ENCODE results near the gene SH3RF3. TPM values are rescaled to one million over a fixed set of nuclear protein-coding genes. Genes with fewer than 3 reads are reported as not detected.
A peak's percentile ranks its signal among the peaks of the same experiment; 100 is the strongest.
"Not testable (repeated sequence)": the region's sequence is repeated elsewhere in the genome, so short reads cannot be mapped to it uniquely, and the experiment has no call there.

Gene SH3RF3
- 0.54 TPM for total RNA-seq

DNA sequence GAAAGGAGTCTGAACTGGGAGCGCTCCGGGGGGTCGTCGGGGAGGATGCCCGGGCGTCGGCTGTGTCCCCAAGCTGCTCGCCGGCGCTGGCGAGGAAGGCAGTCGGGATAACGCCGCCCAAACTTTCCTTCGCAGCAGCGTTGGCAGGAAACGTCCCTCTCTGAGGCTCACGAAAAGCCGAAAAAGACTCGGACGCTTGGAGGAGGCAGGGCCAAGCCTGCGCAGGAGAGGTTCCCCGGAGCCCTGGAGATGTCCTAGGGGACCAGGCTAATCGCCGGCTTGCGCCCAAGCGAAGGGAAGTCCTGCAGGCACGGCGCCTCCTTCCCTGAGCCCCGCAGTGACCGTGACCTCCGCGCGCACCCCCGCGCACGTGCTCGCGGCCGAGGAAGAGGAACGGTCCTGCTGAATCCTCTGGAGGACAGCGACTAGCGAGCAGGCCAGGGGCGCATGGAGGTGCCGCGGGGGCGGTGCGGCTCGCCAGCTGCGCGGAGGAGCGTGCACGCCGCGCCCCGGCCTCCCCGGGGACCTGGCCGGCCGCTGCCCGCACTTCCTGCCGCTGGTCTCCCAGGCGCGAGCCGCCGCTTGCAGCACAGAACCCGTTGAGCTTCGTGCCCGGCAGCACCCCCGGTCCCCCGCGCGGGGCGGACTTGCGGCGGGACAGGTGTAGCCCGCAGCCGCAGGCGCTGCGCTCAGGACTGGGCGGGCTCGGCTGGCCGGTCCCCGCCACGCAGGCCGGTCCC, at the start of gene SH3RF3:
Gene SH3RF3, plus strand, starts transcription at position 590 of the 740 bp plus-strand sequence.
- DNase-seq (ENCODE audit: low read depth in 2 of 3, low spot score in 2 of 3), result peak in 2 of 3 donors; percentile 22 to 25

DNA sequence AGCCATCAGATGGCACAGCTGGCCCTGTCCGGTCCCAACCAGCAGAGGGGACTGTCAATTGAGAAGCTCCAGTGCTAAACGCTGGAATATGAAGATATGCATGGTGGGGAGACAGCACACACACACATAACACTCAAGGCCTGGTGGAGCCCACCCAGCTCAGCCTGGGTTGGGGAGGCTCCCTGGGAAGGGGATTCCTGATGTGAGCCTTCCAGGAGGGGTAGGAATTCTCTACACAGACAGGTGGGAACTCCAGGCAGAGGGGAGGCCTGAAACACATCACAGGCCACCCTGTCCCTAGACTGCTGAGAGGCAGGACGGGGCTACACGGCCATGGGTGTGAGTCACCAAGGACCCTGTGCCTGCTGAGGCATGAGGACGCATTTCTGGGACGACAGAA, 49.4 kb upstream of the SH3RF3 start:
- DNase-seq (ENCODE audit: low read depth in 2 of 3, low spot score in 2 of 3), result no peak

DNA sequence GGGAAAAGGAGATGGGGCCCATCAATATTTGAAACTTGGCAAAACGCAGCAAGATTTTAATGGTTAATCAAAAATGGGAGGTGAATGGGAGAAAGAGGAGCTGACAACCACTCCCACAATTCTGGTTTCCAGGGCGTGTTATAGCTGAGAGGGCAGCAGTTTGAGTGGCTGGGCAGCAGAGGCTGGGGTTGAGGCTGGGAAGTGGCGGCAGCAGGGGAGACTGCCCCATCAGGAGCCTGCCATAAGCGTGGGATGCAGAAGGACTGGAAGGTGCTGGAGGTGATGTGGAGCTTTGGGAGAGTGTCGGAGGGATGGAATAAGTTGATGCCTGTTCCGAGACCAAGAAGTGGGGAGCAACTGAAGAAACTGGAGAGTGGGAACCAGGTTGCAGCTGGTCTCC, 48.9 kb upstream of the SH3RF3 start:
- DNase-seq (ENCODE audit: low read depth in 2 of 3, low spot score in 2 of 3), result no peak

DNA sequence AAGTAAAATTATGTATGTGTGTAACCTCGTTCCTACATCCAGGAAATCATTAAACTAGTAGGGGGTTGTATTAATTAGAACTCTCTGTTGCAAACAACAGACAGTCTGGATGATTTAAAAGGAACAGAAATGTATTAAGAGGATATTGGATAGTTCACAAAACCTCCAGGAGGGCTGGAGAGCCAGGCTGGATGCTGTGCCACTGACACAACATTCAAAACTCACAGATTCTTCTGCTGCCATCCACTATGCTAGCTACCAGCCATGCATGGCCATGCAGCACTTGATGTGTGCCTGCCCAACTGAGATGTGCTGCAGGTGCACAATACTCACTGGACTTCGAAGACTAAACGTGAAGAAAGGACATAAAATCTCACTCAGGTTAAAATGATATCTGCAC, 48.2 kb upstream of the SH3RF3 start:
- DNase-seq (ENCODE audit: low read depth in 2 of 3, low spot score in 2 of 3), result no peak

DNA sequence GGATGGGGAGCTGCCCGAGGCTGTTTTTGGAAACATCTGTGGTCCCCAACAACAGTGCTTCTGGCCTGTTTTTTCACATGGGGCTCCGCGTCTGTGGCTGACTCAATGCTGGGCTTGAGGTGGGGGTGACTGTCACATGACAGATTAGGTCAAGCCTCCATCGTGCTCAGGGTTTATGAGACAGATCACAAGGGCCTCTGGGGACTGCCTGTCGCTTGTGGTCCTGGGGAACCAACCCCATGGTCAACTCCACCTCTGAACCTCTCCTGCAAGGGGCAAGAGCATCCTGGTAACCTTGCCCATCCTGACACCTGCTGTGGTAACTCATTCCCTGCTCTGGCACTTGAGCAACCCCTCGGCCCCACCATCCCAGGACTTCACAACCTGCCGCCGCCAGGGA, 47.6 kb upstream of the SH3RF3 start:
- no peak for DNase-seq (ENCODE audit: low read depth in 2 of 3, low spot score in 2 of 3)

DNA sequence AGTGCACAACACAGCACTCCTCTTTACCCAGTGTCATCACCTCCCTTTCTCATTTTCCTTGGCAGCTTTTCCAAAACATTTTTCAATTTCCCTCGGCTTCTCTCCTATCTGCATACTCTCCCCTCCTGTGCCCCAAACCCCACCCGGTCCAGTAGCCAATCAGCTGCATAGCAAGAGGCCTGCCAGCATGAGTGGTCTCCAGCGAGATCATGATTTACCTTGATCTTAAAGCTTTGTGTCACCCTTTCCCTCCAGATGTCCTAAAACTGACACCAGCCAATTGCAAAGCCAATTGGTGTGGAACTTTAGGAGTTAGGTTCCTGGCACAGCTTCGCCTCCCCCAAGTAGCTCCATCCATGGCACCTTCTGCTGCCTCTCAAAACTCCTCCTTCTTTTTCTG, 45.2 kb upstream of the SH3RF3 start:
- no peak for DNase-seq (ENCODE audit: low read depth in 2 of 3, low spot score in 2 of 3)

DNA sequence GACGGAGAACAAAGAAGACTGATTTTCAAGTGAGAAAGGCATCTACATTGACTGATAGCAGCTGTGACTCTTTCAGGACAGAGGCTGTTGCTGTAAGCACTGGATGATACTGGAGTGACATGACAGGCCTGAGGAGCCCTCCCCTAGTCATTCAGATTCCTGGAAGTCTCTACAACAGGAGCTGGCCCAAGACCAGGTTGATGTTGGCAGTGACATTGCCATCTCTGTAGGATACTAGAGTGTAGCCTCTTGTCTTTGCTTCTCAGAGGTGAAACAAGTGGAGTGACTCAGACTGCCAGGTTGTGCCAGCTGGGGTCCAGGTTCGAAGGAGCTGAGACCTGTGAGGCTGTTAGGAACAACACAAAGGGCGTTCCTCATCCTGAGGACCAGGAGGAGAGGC, 44.7 kb upstream of the SH3RF3 start:
- DNase-seq (ENCODE audit: low read depth in 2 of 3, low spot score in 2 of 3), result no peak

DNA sequence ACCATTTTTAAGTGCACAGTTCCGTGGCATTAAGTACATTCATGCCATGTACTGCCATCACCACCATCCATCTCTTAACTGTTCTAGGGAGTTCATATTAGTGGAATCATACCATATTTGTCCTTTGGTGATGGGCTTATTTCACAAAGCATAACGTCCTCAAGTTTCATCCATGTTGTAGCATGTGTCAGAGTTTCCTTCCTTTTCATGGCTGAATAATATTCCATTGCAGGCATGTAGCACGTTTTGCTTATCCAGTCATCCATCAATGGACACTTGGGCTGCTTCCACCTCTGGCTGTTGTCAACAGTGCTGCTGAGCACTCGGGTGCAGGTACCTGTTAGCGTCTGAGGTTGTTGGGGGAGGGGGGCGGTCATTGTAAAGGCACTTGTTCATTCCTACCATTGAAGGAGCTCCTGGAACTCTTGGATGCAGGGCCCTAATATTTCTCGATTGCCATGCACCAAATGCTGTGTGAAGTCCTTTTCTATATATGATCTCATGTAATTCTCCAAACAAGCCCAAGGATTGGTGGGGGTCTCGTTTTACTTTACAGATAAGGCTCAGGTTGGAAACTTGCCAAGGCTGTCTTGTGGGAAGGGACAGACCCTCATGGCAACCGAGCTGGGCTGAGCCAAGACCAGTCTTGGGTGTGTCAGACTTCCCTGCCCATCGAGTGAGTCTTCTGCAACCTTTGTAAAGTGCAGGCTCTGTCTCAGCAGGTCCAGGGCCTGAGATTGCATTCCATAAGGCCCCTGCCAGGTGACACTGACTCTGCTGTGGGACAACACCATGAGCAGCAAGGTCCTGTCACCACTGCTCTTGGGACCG, 42.9 kb upstream of the SH3RF3 start:
- DNase-seq (ENCODE audit: low read depth in 2 of 3, low spot score in 2 of 3), result no peak

DNA sequence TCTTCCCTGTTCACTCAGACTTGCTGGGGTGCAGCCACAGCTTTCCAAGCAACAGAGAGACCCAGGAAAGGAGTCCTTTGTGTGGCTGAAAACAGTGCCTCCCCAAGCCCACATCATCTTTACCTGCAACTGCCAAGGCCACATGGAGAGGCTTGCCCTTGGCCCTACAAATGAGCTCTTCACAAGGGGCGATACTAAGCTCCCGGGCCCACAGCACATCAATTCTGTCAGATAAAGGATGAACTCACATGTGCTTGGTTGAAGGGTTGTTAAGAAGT, 42.3 kb upstream of the SH3RF3 start:
- DNase-seq (ENCODE audit: low read depth in 2 of 3, low spot score in 2 of 3), result no peak

DNA sequence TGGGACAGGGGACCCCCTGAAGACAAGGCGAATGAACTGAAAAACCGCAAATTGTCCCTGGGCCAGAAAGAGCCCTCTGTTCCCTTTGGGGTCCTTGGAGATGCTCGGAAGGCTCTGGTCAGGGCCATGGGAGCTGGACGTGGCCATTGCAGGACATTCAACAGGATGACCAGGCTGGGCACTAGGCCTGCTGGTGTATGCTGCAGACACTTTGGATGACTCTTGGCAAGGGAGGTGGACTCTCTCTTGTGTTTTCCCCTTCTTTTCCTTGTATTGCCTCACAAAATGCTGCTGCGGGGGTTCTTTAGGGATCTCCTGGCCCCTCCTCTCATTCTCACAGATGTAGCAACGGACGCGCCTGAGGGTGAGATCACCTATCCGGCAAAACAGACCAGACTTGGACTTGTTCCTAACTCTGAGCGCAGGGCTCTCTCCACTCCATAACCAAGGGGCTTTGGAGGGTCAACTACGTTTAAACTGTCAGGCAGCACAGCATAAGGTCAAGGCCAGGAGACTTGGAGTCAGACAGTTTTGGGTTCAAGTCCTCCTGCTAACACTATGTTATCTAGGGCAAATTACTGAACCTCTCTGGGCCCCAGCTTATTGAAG, 41.8 kb upstream of the SH3RF3 start:
- DNase-seq (ENCODE audit: low read depth in 2 of 3, low spot score in 2 of 3), result no peak

DNA sequence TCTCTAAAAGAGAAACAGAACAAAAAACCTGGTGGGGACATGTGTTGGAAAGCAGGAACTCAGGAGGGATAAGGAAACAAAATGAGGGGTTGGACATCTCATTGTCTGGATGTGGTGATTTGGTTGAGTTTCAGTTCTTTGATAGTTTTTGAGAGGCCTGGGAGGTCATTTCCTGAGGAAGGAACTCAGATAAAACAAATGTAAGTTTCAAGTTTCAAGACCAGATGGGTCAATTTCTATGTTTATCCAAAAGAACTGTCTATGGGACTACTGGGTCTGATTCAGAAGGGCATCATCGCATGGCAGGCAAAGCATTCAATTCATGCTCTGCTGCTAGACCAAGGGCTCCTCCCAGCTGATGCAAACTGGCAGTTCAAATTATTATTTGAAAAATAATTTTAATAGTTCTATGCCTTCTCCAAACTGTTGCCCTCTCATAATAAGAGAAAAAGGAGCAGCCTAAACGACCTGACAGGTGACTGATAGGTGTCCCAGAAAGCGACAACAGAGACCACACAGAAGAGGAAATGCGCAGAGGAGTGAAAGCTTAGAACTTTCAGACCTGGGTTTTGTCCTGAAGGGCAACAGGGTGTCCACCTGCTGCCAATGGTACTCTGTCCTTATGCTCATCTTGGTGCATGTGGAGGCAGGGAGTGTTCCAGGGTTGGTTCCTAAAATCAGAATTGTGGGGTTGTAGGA, 39.3 kb upstream of the SH3RF3 start:
- DNase-seq (ENCODE audit: low read depth in 2 of 3, low spot score in 2 of 3), result no peak

DNA sequence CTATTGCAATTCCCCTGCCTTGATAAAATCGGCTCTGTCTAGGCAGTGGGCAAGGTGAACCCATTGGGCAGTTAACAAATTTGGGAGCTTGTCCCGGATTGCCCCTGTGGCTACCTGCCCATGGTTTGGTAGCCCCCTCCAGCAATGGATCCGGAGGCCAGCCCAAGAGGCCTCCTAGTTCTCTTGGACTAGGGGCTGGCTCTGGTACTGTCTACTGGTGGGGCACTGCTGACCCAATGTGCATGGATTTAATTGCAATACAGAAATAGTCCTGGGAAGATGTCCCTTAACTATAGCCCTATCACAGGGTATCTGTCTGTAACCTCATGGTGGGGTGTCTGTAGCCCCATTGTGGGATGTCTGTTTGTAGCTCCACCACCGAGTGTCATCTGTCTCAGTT, 37.5 kb upstream of the SH3RF3 start:
- DNase-seq (ENCODE audit: low read depth in 2 of 3, low spot score in 2 of 3), result no peak

DNA sequence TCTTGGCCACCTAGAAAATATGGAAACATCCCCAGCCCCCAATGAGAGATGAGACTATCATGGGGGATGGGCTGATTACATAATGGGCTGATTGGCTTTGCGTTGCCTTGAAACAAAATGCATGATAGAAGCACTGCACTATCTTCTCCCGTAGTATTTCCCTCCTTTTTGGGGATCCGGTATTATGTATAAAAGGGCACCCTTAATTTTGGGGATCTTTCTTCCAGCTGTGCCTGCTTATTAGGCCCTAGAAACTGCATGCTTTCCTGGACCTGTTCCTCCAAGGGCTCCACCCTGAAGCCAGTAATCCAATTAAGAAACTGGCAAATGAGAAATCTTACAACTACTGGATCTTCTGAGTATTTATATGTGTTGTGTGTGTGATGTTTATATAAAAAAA, 34.9 kb upstream of the SH3RF3 start:
- DNase-seq (ENCODE audit: low read depth in 2 of 3, low spot score in 2 of 3), result no peak

DNA sequence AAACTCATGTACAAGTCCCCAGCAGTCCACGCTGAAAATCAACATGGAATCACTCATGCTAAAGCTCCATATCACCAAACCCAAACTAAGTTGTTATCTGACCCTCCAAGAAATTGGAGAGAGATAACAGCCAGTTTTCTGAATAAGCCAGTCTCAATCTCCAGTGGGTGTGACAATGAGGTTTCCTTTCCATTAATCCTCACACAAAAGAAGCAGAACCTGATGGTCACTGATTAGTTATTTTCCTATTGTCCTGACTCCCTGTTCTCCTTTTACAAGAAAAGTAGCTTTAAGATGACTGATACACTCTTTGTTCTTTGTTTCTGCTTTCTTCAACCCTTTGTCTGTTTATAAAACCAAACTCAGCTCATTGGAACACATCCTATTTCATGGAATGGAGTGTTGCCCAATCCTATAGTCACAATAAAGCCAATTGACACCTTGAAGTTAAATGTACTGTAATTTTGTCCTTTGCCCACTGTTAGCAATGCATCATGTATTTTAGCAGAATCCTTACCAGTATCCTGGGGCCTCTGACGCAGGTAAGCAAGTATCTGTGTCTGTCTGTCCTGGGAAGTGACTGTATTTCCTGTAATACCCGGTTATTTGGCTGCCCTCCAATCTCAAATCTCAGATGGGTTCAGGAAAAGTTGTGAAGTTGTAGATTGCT, 30.6 kb upstream of the SH3RF3 start:
- no peak for DNase-seq (ENCODE audit: low read depth in 2 of 3, low spot score in 2 of 3)

DNA sequence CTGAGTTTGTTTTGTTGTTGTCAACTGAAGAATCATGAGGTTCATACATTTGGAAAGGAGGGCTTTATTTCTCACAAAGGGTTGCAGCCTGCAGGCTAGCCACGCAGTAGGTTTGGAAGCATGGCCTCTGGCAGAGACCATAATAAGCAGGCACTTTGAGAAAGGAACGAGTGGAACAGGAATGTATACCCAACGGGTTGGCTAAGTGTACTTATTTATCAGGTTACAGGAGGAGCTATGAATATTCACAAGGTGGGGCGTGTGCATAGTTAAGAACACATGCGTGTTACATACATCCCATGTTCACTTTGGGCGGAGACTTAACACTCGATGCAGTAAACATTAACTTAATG, 30.1 kb upstream of the SH3RF3 start:
- DNase-seq (ENCODE audit: low read depth in 2 of 3, low spot score in 2 of 3), result no peak

DNA sequence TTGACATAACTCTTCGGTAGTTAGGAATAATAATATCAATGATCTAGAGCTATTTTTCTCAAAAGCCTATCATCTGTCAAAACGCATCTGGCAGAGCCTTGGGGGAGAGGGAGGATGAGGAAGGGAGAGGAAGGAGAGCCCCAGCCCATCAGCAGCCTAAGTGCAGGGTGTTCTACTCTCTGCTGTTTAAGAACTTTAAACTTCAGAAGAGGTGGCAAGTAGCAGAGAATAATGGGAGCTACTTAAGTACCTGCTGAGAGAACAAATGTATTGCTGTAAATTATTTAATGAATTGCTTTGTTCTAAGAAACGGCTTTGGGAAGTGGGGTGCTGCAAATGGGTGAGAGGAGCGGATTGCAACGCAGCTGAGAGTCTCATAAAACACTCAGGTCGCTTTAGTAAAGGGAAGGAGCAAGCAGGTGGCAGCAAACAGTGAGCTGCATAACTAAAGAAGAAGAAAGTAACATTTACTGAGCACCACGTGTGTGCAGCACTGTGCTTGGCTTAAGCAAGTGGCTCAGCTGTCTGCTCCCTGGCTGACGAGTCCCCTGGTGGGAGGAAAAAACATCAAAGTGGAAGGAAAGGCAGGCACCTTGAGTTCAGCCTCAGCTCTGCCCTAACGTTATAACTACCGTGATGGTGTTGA, 26.3 kb upstream of the SH3RF3 start:
- DNase-seq (ENCODE audit: low read depth in 2 of 3, low spot score in 2 of 3), result no peak

DNA sequence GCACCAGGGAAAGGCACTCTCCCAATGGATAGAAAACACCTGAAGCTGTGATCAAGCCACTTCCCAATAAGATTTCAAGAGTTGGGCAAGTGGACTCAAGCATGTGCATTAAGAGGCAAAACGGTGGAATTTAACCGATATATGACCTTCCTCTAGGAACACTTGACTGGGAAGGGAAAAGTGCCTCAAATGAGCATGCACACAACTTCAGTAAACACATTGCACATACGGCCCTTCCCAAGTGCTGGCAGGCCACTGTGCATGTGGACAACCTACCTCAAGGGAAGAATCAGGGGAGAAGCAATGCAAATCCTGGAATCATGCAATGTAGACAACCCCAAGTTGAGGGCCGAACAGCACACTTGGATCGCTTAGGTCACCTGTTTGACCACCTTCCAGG, 23.9 kb upstream of the SH3RF3 start:
- DNase-seq (ENCODE audit: low read depth in 2 of 3, low spot score in 2 of 3), result no peak

DNA sequence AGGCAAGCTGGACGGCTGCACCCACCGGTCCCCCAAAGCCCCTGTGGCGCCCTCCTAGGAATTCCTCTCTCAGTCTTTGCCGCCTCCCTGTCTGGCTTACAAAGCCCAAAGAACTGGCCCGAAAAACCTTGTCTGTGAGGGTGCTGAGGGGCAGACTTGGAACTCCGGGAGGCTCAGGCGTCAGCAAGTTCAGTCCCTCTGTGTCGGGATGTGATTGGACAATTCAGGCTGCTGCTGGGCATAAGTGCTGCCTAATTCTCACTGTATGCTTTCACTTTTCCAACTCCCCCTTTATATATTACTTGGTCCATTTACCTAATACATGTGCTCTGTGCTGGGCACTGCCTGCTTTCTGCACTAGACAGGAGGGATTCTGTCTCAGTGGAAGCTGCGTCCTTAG, 20.3 kb upstream of the SH3RF3 start:
- DNase-seq (ENCODE audit: low read depth in 2 of 3, low spot score in 2 of 3), result no peak

DNA sequence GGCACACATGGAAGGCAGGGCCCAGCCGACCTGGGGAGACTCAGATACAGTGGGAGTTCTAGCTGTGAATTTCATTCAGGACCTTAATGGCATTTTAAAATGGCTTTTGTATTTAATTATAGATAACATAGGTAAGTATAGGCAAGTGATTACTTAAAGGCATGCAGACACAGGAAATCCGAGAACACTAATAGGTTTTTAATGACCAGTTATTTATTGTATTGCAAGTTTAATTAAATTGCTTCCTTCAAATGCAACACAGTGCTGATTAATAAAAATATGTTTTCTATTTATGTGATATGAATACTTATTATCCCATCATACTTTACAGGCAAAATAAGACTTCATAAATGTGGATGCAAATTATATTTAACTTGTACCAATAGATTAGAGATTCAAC, 19.7 kb upstream of the SH3RF3 start:
- DNase-seq (ENCODE audit: low read depth in 2 of 3, low spot score in 2 of 3), result no peak

DNA sequence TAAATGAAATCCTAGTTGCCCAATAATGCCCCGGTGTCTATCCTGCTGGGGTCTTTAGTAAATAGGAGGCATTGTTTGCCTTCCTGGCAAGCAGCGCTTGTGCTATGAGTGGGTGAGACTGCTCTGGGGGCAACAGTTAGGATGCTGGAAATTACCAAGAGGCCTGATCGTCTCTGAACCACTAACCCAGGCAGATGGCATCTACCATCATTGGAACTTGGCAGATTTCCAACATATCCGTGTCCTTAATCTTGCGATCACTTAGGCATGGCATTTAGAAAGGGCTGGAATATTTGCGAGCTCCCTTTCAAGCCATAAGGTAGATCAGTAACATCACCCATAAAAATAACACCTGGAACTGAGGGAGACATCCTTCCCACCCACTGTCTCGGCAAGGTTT, 18.8 kb upstream of the SH3RF3 start:
- no peak for DNase-seq (ENCODE audit: low read depth in 2 of 3, low spot score in 2 of 3)

DNA sequence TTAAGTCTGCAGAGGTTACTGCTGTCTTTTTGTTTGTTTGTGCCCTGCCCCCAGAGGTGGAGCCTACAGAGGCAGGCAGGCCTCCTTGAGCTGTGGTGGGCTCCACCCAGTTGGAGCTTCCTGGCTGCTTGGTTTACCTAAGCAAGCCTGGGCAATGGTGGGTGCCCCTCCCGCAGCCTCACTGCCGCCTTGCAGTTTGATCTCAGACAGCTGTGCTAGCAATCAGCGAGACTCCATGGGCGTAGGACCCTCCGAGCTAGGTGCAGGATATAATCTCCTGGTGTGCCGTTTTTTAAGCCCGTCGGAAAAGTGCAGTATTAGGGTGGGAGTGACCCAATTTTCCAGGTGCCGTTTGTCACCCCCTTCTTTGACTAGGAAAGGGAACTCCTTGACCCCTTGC, 11.8 kb upstream of the SH3RF3 start:
- not testable (repeated sequence) for DNase-seq (ENCODE audit: low read depth in 2 of 3, low spot score in 2 of 3)
